AG04450 (cell line): ENCODE measurements around the gene TLL2. TPM values are rescaled to one million over a fixed set of nuclear protein-coding genes. Genes with fewer than 3 reads are reported as not detected.

ENCODE experiments used
- CTCF ChIA-PET: fragments of 300-600, 350-600 bp; formaldehyde crosslinking; extraction: SDS; loops from one replicate; lab custom pipeline; 2022; ENCODE audit warnings: antibody characterized with exemption, inconsistent platforms; lab: Charles Lee
- POLR2A ChIA-PET: fragments of 350-600 bp; formaldehyde crosslinking; extraction: SDS; loops from one replicate; lab custom pipeline; 2021; ENCODE audit warnings: antibody characterized with exemption, inconsistent platforms; lab: Yijun Ruan, JAX
- DNase-seq: peaks from one replicate; pipeline ENCODE4 v3.0.0-alpha.2; 2011; ENCODE audit warnings: low read depth, low spot score
- H3K27ac ChIP-seq: one replicate; pipeline ENCODE4 v1.5.1; 2012; ENCODE audit warnings: low read depth, low read length, control low read depth
- H3K27me3 ChIP-seq: one replicate; pipeline ENCODE4 v1.6.0; 2012; ENCODE audit warnings: low read length; ENCODE audit not compliant: control insufficient read depth, insufficient read depth
- H3K4me3 ChIP-seq: 2 replicates; pipeline ENCODE4 v1.5.1; 2011; ENCODE audit warnings: mild to moderate bottlenecking, low read depth, low read length, control low read depth
- H3K9me3 ChIP-seq: 2 replicates; pipeline ENCODE4 v1.5.1; 2012; ENCODE audit warnings: low read length; ENCODE audit not compliant: control insufficient read depth, insufficient read depth
- polyA plus RNA-seq: library from polyadenylated mRNA; depleted of rRNA; stranded (reverse); fragments of >200 nt; gene quantifications from 2 replicates; pipeline ENCODE4 v1.2.3, GENCODE V29; 2011
- TF ChIP-seq, protein P1 (sequence below): IDR thresholded peaks from 2 replicates; pipeline ENCODE4 v1.5.1; 2011; ENCODE audit warnings: low read depth, low read length, control low read depth, inconsistent platforms

TLL2 gene
- polyA plus RNA-seq, 1 experiment = 0.01 TPM

DNA sequence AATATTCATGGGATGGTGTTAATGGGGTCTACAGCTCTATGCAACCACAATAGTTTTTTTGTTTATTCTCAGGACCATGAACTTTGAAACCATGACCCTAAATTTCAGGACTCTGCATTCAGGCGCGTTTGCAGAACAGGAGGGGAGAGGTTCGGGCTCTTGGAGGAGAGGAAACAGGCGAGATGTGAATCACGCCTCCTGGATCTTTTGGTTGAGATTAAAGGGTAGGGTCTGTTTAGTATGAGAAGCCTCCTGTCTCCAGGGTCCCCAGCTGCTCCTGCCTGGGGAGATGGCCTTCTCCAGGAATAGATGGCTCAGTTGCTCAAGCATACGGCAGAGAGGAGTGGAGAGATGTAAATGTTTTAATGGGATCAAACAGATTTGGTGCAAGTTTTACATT lies 18.2 kb downstream of the TLL2 start:
- TF ChIP-seq, protein P1, sequence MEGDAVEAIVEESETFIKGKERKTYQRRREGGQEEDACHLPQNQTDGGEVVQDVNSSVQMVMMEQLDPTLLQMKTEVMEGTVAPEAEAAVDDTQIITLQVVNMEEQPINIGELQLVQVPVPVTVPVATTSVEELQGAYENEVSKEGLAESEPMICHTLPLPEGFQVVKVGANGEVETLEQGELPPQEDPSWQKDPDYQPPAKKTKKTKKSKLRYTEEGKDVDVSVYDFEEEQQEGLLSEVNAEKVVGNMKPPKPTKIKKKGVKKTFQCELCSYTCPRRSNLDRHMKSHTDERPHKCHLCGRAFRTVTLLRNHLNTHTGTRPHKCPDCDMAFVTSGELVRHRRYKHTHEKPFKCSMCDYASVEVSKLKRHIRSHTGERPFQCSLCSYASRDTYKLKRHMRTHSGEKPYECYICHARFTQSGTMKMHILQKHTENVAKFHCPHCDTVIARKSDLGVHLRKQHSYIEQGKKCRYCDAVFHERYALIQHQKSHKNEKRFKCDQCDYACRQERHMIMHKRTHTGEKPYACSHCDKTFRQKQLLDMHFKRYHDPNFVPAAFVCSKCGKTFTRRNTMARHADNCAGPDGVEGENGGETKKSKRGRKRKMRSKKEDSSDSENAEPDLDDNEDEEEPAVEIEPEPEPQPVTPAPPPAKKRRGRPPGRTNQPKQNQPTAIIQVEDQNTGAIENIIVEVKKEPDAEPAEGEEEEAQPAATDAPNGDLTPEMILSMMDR = no peak
- H3K9me3 ChIP-seq = no peaks in the 10 kb centered on the region
- ChIA-PET POLR2A (no interaction called here), CTCF (no interaction called here)
- H3K27me3 ChIP-seq = no peaks in the 10 kb centered on the region
- H3K4me3 ChIP-seq = no peak overlapping the region
- DNase-seq = no peak
- no peak overlapping the region for H3K27ac ChIP-seq

DNA sequence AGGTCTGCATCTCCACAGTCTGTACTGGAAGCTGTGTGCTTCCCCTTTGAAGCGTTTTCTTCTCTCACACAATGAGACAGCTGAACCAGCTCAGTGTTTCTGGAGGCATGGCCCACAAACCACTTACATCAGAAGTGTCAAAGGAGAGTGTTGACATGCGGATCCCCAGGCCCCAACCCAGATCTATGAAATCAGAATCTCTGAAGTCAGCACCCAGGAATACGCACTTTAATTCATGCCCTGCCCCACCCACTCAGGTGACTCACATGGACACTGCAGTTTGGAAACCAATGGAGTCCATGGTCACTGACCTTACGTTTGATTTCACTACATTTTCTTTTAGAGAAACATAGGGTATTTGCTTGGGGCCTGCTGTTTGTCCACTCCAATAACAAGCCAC lies 19.0 kb downstream of the TLL2 start:
- no peaks in the 10 kb centered on the region for H3K27me3 ChIP-seq

DNA sequence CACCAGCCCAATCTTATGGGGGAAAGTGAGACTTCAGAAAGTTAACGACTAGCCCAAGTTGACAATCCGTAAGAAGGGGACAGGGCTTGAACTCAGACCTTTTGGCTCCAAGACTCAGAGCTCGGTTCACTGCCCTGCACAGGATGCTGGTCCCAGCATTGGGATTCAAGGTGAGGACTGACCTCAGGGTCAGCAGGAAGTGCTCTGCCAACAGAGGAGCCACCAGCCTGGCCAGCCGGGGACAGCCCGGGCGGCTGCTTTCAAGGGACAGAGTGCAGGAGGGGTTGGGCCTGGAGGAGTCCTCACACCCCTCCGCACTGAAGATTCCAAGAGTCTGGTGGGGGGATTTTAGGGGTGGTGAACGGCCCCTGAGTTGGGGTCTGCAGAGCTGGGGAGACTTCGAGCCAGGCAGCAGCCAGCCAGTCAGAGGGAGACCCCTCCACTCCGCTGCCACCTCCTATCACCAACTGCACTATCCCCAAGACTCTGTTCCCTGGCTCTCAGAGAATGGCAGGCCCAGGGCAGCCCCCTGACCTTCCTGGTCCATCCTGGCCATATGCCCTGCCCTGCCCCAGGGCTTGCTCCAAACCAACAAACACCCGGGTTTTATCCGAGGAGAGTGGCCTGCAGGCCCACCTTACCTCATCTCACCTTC lies 19.7 kb downstream of the TLL2 start:
- TF ChIP-seq, protein P1 = no peak
- H3K9me3 ChIP-seq = no peaks in the 10 kb centered on the region
- CTCF ChIA-PET = no interaction called here
- no peak overlapping the region for H3K27ac ChIP-seq
- H3K4me3 ChIP-seq = no peak overlapping the region
- POLR2A ChIA-PET = no interaction called here
- DNase-seq = no peak
- H3K27me3 ChIP-seq = no peaks in the 10 kb centered on the region

More for the DNA sequence above, 19.0 kb downstream of the TLL2 start:
- CTCF ChIA-PET = no interaction called here
- H3K4me3 ChIP-seq = no peak overlapping the region
- POLR2A ChIA-PET = no interaction called here
- DNase-seq = no peak
- TF ChIP-seq, protein P1 = no peak
- H3K9me3 ChIP-seq = no peaks in the 10 kb centered on the region
- H3K27ac ChIP-seq = no peak overlapping the region

DNA sequence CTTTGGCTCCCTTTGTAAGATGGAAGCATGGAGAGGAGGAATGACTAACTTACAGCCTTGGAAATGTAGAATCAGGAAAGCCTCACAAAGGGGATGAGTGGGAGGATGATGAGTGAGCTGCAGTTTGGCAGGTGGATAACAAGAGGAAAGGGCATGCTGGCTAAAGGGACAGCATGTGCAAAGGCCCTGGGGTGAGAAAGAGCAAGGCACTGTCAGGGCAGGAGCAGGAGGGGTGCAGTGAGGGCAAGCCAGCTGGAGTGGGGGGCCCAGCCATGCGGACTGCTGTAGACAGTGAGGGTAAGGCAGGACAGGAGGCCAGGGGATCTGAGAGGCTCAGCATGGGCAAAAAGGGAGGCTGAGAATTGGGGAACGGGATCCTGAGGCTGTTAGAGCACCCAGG lies 20.5 kb downstream of the TLL2 start:
- Histone ChIP-seq H3K4me3 (no peak overlapping the region), H3K9me3 (no peaks in the 10 kb centered on the region), H3K27ac (no peak overlapping the region), H3K27me3 (no peaks in the 10 kb centered on the region)
- POLR2A ChIA-PET = no interaction called here
- no peak for DNase-seq
- TF ChIP-seq, protein P1 = no peak
- CTCF ChIA-PET = no interaction called here

DNA sequence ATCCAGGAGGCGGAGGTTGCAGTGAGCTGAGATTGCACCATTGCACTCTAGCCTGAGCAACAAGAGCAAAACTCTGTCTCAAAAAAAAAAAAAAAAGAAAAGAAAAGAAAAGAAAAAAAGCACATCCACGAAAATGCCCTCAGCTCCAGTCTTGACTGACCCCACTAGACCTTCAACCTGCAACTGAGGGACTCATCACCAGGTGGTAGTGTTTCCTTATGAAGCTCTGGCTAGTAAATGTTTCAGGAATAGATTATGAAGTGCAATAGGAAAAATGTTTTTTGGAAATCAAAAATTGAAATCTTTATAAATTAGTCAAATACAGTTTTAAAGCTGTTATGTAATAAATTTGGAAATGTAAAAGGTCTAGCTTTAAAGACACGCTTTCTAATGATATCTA lies 22.4 kb downstream of the TLL2 start:
- POLR2A ChIA-PET = no interaction called here

More for the DNA sequence above, 22.4 kb downstream of the TLL2 start:
- Histone ChIP-seq H3K27ac (no peak overlapping the region), H3K4me3 (no peak overlapping the region), H3K9me3 (no peaks in the 10 kb centered on the region), H3K27me3 (no peaks in the 10 kb centered on the region)
- DNase-seq = no peak
- CTCF ChIA-PET = interaction anchor here (0.6 to 2.4 kb wide), 5 partner anchors 17 to 361 kb away, joined by 3 to 18 read pairs (median 3); partner anchors contain the start of genes TLL2 and ZNF518A
- TF ChIP-seq, protein P1 = 0 out of 2 replicates have a peak, but pooled peaks have one; percentile 15
